ENCODE measurements around the gene INPP5A. TPM values are rescaled to one million over a fixed set of nuclear protein-coding genes. Genes with fewer than 3 reads are reported as not detected.

INPP5A gene
- total RNA-seq, 1 experiment from 2014 or later, result 12.3 TPM

DNA sequence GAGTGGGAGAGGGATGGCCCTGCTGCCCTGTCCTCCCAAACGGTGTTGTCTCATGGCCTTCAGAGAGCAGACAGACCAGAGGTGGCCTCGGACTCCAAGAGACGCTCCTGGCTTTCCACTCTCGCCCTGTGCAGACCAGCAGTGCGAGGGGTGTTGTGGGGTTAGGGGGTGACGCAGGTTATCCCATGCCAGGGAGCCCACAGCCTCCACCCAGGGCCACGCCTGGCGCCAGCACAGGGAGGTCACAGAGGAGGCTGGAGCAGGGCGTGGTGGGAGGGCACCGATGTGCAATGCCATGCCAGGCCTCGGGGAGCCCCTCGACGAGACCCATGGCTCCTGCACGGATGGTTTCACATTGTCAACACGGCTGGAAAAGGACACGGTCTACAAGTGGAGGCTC is 52.1 kb downstream of the INPP5A start:
- Histone ChIP-seq H3K27ac (ENCODE audit: low read depth, low read length) (no peak overlapping the region), H4K20me1 (ENCODE audit: insufficient read depth) (no peaks in the 10 kb centered on the region), H3K9me2 (ENCODE audit: insufficient read depth) (no peaks in the 10 kb centered on the region), H3K9me3 (ENCODE audit: control insufficient read depth in 1 of 2, insufficient read depth in 1 of 2, low read depth in 1 of 2, low read length in 2 of 2) (no peaks in the 10 kb centered on the region), H3K4me1 (ENCODE audit: control insufficient read depth in 1 of 2, insufficient read depth in 2 of 2, low read length in 2 of 2) (peaks cover 8 to 16% of the 10 kb centered on the region in 2 experiments), H3K4me2 (ENCODE audit: low read length) (no peak overlapping the region), H2AFZ (ENCODE audit: low read depth, low read length, poor library complexity, severe bottlenecking) (no peak overlapping the region), H3K36me3 (ENCODE audit: control insufficient read depth in 1 of 2, insufficient read depth in 2 of 2, low read length in 2 of 2) (no peaks in the 10 kb centered on the region), H3K27me3 (ENCODE audit: insufficient read depth, low read length) (no peaks in the 10 kb centered on the region), H3K4me3 (replicated peaks in 1 of 2; ENCODE audit: low read depth in 1 of 2, low read length in 2 of 2) (no peak overlapping the region), H3K79me2 (ENCODE audit: insufficient read depth, low read length) (peaks cover 10% of the 10 kb centered on the region; the same call in 1 of the 2 replicates), H3K9ac (ENCODE audit: low read length) (no peak overlapping the region)
- ChIA-PET RAD21 (ENCODE audit: low non-redundant PET in 1 of 2, low total read pairs in 2 of 2, uncharacterized antibody in 2 of 2, unreplicated experiment in 2 of 2) (no interaction called here), POLR2A (no interaction called here), CTCF (no interaction called here)
- TF ChIP-seq SP1 (IDR thresholded peaks at IDR 0.05; ENCODE audit: low read depth) (no peak), ZFX (IDR thresholded peaks at IDR 0.05) (no peak), ZNF274 (IDR thresholded peaks at IDR 0.05; ENCODE audit: low read depth, low read length) (no peak), POLR2A (IDR thresholded peaks at IDR 0.05; ENCODE audit: borderline replicate concordance, extremely low read depth, insufficient read depth, insufficient read length) (no peak), CEBPB (IDR thresholded peaks at IDR 0.05; ENCODE audit: low read depth) (no peak), YY1 (IDR thresholded peaks at IDR 0.05; ENCODE audit: extremely low read depth, insufficient replicate concordance, low read depth, low read length) (no peak)
- TF ChIP-seq, protein P1, sequence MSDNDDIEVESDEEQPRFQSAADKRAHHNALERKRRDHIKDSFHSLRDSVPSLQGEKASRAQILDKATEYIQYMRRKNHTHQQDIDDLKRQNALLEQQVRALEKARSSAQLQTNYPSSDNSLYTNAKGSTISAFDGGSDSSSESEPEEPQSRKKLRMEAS (IDR thresholded peaks at IDR 0.05), result no peak
- TF ChIP-seq, protein P2, sequence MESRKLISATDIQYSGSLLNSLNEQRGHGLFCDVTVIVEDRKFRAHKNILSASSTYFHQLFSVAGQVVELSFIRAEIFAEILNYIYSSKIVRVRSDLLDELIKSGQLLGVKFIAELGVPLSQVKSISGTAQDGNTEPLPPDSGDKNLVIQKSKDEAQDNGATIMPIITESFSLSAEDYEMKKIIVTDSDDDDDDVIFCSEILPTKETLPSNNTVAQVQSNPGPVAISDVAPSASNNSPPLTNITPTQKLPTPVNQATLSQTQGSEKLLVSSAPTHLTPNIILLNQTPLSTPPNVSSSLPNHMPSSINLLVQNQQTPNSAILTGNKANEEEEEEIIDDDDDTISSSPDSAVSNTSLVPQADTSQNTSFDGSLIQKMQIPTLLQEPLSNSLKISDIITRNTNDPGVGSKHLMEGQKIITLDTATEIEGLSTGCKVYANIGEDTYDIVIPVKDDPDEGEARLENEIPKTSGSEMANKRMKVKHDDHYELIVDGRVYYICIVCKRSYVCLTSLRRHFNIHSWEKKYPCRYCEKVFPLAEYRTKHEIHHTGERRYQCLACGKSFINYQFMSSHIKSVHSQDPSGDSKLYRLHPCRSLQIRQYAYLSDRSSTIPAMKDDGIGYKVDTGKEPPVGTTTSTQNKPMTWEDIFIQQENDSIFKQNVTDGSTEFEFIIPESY (IDR thresholded peaks at IDR 0.05; ENCODE audit: extremely low read depth, insufficient replicate concordance, low read length), result no peak
- TF ChIP-seq, protein P3, sequence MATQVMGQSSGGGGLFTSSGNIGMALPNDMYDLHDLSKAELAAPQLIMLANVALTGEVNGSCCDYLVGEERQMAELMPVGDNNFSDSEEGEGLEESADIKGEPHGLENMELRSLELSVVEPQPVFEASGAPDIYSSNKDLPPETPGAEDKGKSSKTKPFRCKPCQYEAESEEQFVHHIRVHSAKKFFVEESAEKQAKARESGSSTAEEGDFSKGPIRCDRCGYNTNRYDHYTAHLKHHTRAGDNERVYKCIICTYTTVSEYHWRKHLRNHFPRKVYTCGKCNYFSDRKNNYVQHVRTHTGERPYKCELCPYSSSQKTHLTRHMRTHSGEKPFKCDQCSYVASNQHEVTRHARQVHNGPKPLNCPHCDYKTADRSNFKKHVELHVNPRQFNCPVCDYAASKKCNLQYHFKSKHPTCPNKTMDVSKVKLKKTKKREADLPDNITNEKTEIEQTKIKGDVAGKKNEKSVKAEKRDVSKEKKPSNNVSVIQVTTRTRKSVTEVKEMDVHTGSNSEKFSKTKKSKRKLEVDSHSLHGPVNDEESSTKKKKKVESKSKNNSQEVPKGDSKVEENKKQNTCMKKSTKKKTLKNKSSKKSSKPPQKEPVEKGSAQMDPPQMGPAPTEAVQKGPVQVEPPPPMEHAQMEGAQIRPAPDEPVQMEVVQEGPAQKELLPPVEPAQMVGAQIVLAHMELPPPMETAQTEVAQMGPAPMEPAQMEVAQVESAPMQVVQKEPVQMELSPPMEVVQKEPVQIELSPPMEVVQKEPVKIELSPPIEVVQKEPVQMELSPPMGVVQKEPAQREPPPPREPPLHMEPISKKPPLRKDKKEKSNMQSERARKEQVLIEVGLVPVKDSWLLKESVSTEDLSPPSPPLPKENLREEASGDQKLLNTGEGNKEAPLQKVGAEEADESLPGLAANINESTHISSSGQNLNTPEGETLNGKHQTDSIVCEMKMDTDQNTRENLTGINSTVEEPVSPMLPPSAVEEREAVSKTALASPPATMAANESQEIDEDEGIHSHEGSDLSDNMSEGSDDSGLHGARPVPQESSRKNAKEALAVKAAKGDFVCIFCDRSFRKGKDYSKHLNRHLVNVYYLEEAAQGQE (IDR thresholded peaks at IDR 0.05; ENCODE audit: low read depth), result no peak
- intact Hi-C loops (cut with micrococcal nuclease), result no loop called here
- ATAC-seq (no peak), DNase-seq (ENCODE audit: low read depth, low spot score) (no peak)
- BruUV-seq (replicated peaks), result no TSS peak
